GM19467 (cell line): Measurements from ENCODE around the gene ATAD3C.
"Not testable (repeated sequence)": the region's sequence is repeated elsewhere in the genome, so short reads cannot be mapped to it uniquely, and the experiment has no call there.

Source experiments
- ATAC-seq: cut with Tn5 transposase; IDR thresholded peaks from one replicate; pipeline ENCODE4 v1.9.1; 2021; ENCODE audit warnings: mild to moderate bottlenecking, moderate library complexity; ENCODE audit not compliant: unreplicated experiment

ATAD3C gene

GRCh38 chr1:1494311-1494710 is 44.8 kb downstream of the ATAD3C start:
- not testable (repeated sequence) for ATAC-seq

- ATAC-seq: not testable (repeated sequence)
Observed at GRCh38 chr1:1495461-1495975, 46.0 kb downstream of the ATAD3C start.

GRCh38 chr1:1504777-1505365 is 55.4 kb downstream of the ATAD3C start:
- not testable (repeated sequence) for ATAC-seq

GRCh38 chr1:1505366-1505798 is 55.9 kb downstream of the ATAD3C start:
- not testable (repeated sequence) for ATAC-seq

- ATAC-seq: not testable (repeated sequence)
Observed at GRCh38 chr1:1505801-1506200, 56.3 kb downstream of the ATAD3C start.

- ATAC-seq: no peak
Observed at GRCh38 chr1:1507305-1507704, 57.8 kb downstream of the ATAD3C start.

GRCh38 chr1:1508775-1509464 is 59.4 kb downstream of the ATAD3C start:
- not testable (repeated sequence) for ATAC-seq

GRCh38 chr1:1509465-1509850 is 60.0 kb downstream of the ATAD3C start:
- ATAC-seq: not testable (repeated sequence)

- ATAC-seq: no peak
Observed at GRCh38 chr1:1510912-1511532, 61.5 kb downstream of the ATAD3C start.

- ATAC-seq: peak; percentile 78
Observed at GRCh38 chr1:1511533-1512285, 62.2 kb downstream of the ATAD3C start, which contains the start of gene ATAD3A. Gene ATAD3A (plus strand): TSS chr1:1512162. CDS start chr1:1512269, 107 bp downstream.

GRCh38 chr1:1512425-1512824 is 62.9 kb downstream of the ATAD3C start:
- ATAC-seq: not testable (repeated sequence)

- not testable (repeated sequence) for ATAC-seq
Observed at GRCh38 chr1:1513675-1514074, 64.2 kb downstream of the ATAD3C start.

- not testable (repeated sequence) for ATAC-seq
Observed at GRCh38 chr1:1514376-1514775, 64.9 kb downstream of the ATAD3C start.

GRCh38 chr1:1516923-1517322 is 67.4 kb downstream of the ATAD3C start:
- ATAC-seq: not testable (repeated sequence)

- ATAC-seq: no peak
Observed at GRCh38 chr1:1517973-1518620, 68.6 kb downstream of the ATAD3C start.

GRCh38 chr1:1518621-1519007 is 69.1 kb downstream of the ATAD3C start:
- not testable (repeated sequence) for ATAC-seq
